GM12892 (cell line): ENCODE results near the gene SPR.

Source experiments
- POLR2A ChIP-seq: IDR thresholded peaks from 2 replicates; pipeline ENCODE4 v1.6.1; 2011; ENCODE audit warnings: low read depth, low read length, control low read depth
- POLR2AphosphoS5 ChIP-seq: IDR thresholded peaks from 2 replicates; pipeline ENCODE4 v1.6.1; 2011; ENCODE audit warnings: low read depth, low read length, control low read depth

- no peak for TF ChIP-seq POLR2AphosphoS5
- no peak for TF ChIP-seq POLR2A
Measured at GRCh38 chr2:72846171-72847095, 40.8 kb upstream of the SPR start.
